Pancreas (tissue), 10 donors: ENCODE measurements around the gene ZFYVE9. TPM values are rescaled to one million over a fixed set of nuclear protein-coding genes. Genes with fewer than 3 reads are reported as not detected.

Experiments
- ATAC-seq, 4 donors: fragments of 200-7000 bp; cut with Tn5 transposase; one replicate each; pipeline versions ENCODE4 v1.8.0 to v1.9.1; 2020; ENCODE audit warnings: mild to moderate bottlenecking in 4 of 4, moderate library complexity in 4 of 4
- DNase-seq, 6 donors: peaks; one replicate each; pipeline ENCODE4 v3.0.0-alpha.2; 2020
- FAIRE-seq: peaks from 2 replicates; lab custom pipeline; 2012; peaks lifted over from hg19 to GRCh38; lab: Jason Lieb, UNC
- H3K27ac ChIP-seq, 4 donors: fragments of 200-600 bp; sonication (generic); 1 replicate in 3 of 4; 2 replicates in 1 of 4; pipeline versions ENCODE4 v1.5.0 to v1.8.0; 2020
- H3K27me3 ChIP-seq, 4 donors: fragments of 200-600 bp; one replicate each; pipeline ENCODE4 v1.8.0; 2021
- H3K36me3 ChIP-seq, 3 donors: fragments of 200-600 bp; sonication (generic) in 1 of 3; one replicate each; pipeline versions ENCODE4 v1.5.0 to v1.8.0; 2020 to 2021
- H3K4me1 ChIP-seq, 3 donors: fragments of 200-600 bp; one replicate each; pipeline ENCODE4 v1.8.0; 2021
- H3K4me3 ChIP-seq, 4 donors: fragments of 200-600 bp; sonication (generic) in 2 of 4; one replicate each; pipeline versions ENCODE4 v1.5.0 to v1.8.0; 2020 to 2021
- H3K9me3 ChIP-seq, 4 donors: fragments of 200-600 bp; one replicate each; pipeline ENCODE4 v1.8.0; 2021
- whole genome bisulfite sequencing, 2 donors: extraction: QIAGEN DNeasy Blood & Tissue Kit; methylation state at CpG; one replicate each; pipeline ENCODE4 v1.1.7; 2013; 5-methylcytosine and 5-hydroxymethylcytosine counted together
- intact Hi-C, 3 donors: fragments of 100-400 bp; cut with DNase I; formaldehyde crosslinking; loops; one replicate each; pipeline versions ENCODE4 v1.11.1 to v1.14.2; 2022
- polyA plus RNA-seq, 2 donors: library from polyadenylated mRNA; stranded (reverse); fragments of 200-250 nt; gene quantifications; one replicate each; pipeline ENCODE4 v1.2.3, GENCODE V29; 2013
- total RNA-seq, 6 donors: library from RNA; stranded (reverse); fragmentation: NEBNext Ultra II Directional in 4 of 6; extraction: Animal tissue kit (Norgen Biotek cat#: 25700) in 4 of 6; gene quantifications; one replicate each; pipeline versions ENCODE4 v1.2.1 to v1.2.4, GENCODE V29; 2021 to 2023
- TF ChIP-seq, protein P1 (sequence below), 4 donors: fragments of 200-600 bp; sonication (generic) in 3 of 4; IDR thresholded peaks; one replicate each; pipeline versions ENCODE4 v1.5.0 to v1.8.0; 2021; ENCODE audit warnings: antibody characterized with exemption in 4 of 4
- donor health status: healthy with polysubstance abuse.
- donor health status: DM: no; HTN: no; CAD: no; lungs with moderate emphysema.
- donor health status: DM: no; HTN: no; CAD: no.
- donor health status: control.
- donor health status: control.
- donor health status: Bipolar disorder and iron deficiency.
- donor health status: DM: yes; HTN: yes; CAD: no.
- donor health status: DM: no; HTN: no; CAD: no.
- donor health status: DM: no; HTN: no; CAD: no.
- donor health status: DM: yes; HTN: yes; CAD: no.

The ZFYVE9 gene
- total and polyA plus RNA-seq, 8 donors, result 3.0 to 16.9 (median 13.2) TPM

DNA sequence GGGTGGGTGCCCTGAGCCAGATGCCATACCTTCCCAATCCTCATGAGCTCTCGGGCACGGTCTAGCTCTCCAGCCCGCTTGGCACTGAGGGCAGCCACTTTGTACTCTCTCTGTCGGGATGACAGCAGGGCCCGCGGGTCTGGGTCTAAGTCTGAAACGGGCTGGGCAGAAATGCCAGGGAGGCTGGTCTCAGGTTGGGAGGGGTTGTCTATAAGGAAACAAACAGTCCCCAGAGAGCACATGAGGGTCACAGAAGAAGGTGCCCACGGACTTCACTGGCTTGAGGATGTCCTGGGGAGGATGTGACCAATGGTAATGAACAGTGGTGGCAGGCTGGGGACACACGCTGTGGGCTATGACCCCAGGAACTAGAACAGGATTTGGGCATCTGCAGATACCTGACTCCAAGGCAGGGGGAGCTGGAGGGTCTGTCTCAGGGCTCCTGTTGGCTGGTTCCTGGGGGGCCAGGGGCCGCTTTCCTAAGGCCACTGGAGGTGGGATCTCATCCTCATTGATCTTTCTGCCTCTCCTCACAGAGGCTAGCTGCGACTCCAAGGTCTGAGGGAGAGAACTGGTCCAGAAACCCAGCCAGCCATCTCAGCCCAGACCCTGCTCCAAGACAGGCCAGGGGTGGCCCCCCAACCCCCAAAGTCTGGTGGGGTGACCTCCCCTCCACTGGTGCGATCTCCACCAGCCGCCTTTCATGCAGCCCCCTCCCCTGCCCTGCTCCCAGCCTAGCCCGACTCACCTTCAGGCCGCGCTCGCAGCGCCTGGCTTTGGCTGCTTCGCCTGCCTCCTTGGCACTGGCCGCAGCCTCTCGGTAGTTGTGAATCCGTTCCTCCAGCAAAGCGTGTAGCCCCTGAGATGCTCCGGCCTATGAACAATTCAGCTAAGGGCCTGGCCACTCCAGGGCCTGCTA is 218.0 kb downstream of the ZFYVE9 start:
- 93 to 96% methylated on average over 23 to 24 of the region's 24 CpGs for WGBS, 2 donors
- TF ChIP-seq, protein P1, sequence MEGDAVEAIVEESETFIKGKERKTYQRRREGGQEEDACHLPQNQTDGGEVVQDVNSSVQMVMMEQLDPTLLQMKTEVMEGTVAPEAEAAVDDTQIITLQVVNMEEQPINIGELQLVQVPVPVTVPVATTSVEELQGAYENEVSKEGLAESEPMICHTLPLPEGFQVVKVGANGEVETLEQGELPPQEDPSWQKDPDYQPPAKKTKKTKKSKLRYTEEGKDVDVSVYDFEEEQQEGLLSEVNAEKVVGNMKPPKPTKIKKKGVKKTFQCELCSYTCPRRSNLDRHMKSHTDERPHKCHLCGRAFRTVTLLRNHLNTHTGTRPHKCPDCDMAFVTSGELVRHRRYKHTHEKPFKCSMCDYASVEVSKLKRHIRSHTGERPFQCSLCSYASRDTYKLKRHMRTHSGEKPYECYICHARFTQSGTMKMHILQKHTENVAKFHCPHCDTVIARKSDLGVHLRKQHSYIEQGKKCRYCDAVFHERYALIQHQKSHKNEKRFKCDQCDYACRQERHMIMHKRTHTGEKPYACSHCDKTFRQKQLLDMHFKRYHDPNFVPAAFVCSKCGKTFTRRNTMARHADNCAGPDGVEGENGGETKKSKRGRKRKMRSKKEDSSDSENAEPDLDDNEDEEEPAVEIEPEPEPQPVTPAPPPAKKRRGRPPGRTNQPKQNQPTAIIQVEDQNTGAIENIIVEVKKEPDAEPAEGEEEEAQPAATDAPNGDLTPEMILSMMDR (IDR thresholded peaks at IDR 0.05), result no peak

DNA sequence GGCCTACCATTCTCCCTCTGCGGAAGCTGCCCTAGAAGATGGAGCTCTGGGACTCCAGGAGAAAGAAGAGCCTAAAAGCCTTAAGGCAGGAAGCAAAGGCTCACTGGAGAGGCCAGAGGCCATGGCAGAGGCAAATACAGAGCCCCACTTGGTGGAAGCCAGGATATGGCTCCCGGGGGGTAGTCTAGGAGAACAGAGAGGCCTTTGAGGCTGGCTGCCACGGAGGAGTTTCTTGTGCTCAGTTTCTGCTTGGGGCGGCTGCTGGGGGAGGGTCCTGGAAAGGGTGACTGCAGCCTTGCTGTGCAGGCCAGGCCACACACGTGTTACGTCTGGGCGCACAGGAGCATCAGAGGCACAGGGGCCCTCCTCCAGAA is 218.7 kb downstream of the ZFYVE9 start:
- Histone ChIP-seq H3K27me3 (no peaks in the 10 kb centered on the region), H3K4me3 (no peak overlapping the region), H3K36me3 (peaks cover 18 to 67% (median 52%) of the 10 kb centered on the region in 3 donors), H3K9me3 (no peaks in the 10 kb centered on the region), H3K27ac (no peak overlapping the region), H3K4me1 (peaks cover 0 to 10% (median 0%) of the 10 kb centered on the region in 3 donors)
- DNase-seq, result no peak
- TF ChIP-seq, protein P1 (IDR thresholded peaks at IDR 0.05), result no peak
- no peak for FAIRE-seq
- intact Hi-C loops, result no loop called here
- WGBS, 2 donors, result 96% methylated on average over 7 of the region's 7 CpGs
- no peak for ATAC-seq

More for the DNA sequence above, 218.0 kb downstream of the ZFYVE9 start:
- no peaks in the 10 kb centered on the region for H3K9me3 ChIP-seq
- H3K27ac ChIP-seq, result no peak overlapping the region
- peaks cover 0 to 9% (median 0%) of the 10 kb centered on the region in 3 donors for H3K4me1 ChIP-seq
- intact Hi-C loops, result no loop called here
- no peak overlapping the region for H3K4me3 ChIP-seq
- no peaks in the 10 kb centered on the region for H3K27me3 ChIP-seq
- peaks cover 18 to 74% (median 53%) of the 10 kb centered on the region in 3 donors for H3K36me3 ChIP-seq
- no peak for DNase-seq
- ATAC-seq, result no peak
- FAIRE-seq, result no peak

DNA sequence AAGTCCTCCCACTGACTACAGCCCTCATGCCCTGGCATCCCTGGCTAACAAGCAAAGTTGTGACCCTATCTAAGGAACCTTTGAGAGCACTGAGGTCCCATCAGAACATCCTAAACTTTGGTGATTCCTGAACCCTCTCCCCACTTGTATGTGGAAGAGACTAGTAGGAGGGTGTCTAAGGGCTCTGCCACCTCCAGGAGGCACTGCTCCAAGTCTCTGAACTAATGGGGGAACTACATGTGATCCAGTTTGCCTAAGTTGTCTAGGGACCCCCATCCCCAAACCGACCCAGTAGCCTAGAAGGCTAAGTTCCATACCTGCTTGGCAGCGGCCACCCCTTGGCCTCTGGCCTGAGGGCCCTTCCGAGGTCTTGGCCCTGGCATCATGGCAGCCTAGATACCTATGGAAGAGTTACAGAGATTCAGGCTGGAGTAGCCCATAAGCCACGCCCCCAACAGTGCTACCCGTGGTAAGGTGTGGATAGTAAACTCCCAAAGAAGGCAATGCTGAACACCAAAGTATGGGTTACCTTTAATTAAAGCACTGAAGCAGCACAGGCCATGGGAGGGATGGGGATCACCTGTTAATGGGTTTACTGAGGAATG is 222.4 kb downstream of the ZFYVE9 start:
- 70 to 71% methylated on average over 5 of the region's 5 CpGs for WGBS, 2 donors
- peak in 1 of 6 donors; percentile 33 for DNase-seq
- intact Hi-C loops, result no loop called here
- peak overlapping the region in 1 of 4 donors; percentile 95 for H3K4me3 ChIP-seq
- peaks cover 0 to 10% (median 0%) of the 10 kb centered on the region in 3 donors for H3K4me1 ChIP-seq
- no peak overlapping the region for H3K27ac ChIP-seq
- ATAC-seq, result no peak
- no peak for FAIRE-seq
- no peaks in the 10 kb centered on the region for H3K27me3 ChIP-seq
- TF ChIP-seq, protein P1 (IDR thresholded peaks at IDR 0.05), result no peak
- no peaks in the 10 kb centered on the region for H3K9me3 ChIP-seq
- peaks cover 4 to 30% (median 19%) of the 10 kb centered on the region in 3 donors for H3K36me3 ChIP-seq

DNA sequence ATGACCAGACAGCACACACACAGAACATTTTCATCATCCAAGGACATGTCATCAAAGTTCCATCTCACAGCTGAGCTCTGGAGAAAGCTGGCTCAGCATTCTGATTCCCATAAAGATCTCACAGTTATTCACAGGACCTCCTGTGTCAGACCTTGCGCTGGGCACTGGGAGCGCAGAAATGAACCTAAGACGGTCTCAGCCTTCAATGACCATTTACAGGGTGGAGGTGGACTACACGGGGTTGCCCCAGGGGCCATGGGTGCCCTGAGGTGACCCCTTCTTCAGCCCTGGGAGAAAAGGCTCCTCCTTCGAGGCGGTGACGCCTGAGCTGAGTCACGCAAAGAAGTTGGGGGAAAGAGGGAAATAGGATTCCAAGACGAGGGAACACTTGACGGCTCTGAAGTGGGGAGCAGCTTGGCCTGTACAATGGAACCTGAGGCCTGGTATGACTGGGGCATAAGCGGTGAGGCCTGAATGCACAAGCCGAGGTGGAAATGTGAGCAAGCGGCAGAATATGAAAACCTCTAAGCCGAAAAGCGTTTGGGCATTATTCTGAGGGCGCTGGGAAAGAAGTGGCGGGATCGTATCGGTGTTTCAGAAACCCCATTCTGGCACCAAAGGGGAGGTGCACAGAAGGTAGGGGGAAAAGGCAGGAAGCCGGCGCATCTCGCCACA is 223.3 kb downstream of the ZFYVE9 start:
- intact Hi-C loops, result no loop called here
- no peaks in the 10 kb centered on the region for H3K9me3 ChIP-seq
- WGBS, 2 donors, result 5 to 6% methylated on average over 21 to 22 of the region's 22 CpGs
- H3K36me3 ChIP-seq, result peaks cover 0 to 21% (median 11%) of the 10 kb centered on the region in 3 donors
- peak overlapping the region; percentile 85 to 92 (median 88) for H3K27ac ChIP-seq
- peak overlapping the region; percentile 70 to 99 (median 89) for H3K4me3 ChIP-seq
- FAIRE-seq (no peak), ATAC-seq (peak; percentile 1 to 20 (median 7)), DNase-seq (peak in 4 of 6 donors; percentile 34 to 58 (median 48))
- H3K27me3 ChIP-seq, result no peaks in the 10 kb centered on the region
- peaks cover 0 to 10% (median 0%) of the 10 kb centered on the region in 3 donors for H3K4me1 ChIP-seq
- TF ChIP-seq, protein P1 (IDR thresholded peaks at IDR 0.05), result no peak
